ENCODE data around the gene FAS.
"Not testable (repeated sequence)": the region's sequence is repeated elsewhere in the genome, so short reads cannot be mapped to it uniquely, and the experiment has no call there.

FAS gene

DNA sequence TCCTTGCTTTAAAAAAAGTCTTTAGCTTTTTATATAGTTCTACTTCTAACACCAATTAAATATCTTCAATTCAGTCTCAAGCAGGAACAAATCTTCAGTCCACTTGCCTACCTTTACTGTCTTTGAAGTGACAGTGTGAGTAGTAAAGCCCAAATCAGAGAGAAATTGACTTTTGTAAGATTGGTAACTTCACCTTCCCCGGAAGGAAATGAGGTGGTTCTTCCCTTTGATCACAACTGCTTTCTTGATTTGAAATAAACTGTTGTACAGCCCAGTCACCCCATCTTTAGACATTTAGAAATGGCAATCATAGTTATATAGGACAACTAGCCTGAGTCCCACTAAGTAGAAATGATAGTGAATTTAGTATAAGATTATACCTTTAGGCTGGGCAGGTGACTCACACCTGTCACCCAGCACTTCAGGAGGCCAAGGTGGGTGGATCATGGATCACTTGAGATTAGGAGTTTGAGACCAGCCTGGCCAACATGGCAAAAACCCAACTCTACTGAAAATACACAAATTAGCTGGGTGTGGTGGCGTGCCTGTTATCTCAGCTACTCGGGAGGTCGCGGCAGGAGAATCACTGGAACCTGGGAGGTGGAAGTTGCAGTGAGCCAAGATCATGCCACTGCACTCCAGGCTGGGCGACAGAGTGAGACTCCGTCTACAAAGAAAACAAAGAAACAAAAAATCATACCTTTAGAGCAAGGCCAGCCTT is 4.7 kb downstream of the FAS start:
- no peak for DNase-seq

DNA sequence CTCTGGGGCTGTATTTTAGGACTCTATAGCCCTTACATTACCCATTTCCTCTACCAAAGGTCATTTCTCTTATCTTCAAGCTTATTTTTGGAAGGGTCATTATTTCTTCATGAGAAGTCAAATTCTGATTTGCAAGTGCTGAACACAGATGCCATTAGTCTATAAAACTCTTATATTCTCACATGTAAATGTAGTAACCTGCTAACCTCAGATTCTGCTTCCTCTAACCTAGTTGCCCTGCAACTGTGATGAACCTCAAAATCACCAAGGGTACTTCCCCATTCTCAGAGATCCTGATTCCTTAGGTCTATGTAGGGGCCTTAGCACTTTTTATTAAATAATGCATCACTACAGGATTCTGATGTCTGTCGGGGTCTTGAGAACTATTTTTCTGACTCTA is 6.3 kb downstream of the FAS start:
- peak; percentile 91 to 96 for DNase-seq

DNA sequence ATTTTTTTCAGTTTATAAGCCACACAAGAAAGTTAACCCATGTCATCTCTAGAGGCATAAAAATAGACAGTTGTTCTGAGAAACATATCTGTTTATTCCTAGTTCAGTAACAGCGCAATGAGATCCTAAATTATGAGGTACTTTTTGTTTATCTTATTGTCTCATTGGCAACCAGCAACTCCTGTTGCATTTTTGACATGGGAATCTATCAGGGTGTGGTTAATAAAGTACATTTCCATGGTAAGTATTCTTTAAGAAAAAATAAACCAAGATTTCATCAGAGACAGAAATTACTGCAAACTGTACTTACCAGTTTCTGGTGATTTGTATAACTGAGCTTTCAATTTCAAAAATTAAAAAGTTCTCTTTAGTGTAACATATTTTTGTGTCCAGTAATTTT is 9.0 kb downstream of the FAS start:
- DNase-seq: no peak

GRCh38 chr10:89001024-89001728 is 10.6 kb downstream of the FAS start:
- no peak for DNase-seq

GRCh38 chr10:89001729-89002072 is 11.1 kb downstream of the FAS start:
- no peak for DNase-seq

- DNase-seq: no peak
These were observed 11.8 kb downstream of the FAS start for GRCh38 chr10:89002226-89002978.

GRCh38 chr10:89003344-89003743 is 12.7 kb downstream of the FAS start:
- no peak for DNase-seq

DNA sequence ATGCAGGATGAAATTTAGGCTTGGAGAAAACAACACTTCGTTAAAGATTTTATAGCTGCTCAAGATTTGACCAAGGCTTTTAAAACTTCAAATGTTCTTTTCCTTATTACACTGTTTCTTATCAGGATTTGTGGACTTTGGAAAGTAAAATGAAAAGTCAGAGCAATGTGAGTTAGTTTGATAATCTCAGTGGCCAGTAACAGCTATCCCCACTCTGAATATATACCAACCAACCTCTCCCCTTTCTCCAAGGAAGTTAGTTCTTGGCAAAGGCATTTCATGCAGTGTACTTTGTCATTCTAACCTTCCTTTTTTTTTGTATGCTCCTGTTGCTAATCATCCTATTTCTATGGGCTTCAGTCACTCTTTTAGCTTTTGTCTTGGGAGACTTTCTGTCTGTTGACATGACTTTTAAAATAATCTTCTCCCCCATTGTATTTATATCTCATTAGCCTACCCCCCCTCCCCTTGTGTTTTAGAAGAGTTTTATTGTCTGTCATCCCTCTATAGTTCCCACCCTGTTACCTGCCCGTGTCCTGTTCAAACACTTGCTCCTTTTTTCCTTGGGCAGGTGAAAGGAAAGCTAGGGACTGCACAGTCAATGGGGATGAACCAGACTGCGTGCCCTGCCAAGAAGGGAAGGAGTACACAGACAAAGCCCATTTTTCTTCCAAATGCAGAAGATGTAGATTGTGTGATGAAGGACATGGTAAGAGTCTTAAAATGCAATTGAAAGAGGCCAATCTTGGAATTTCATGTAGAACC is 16.7 kb downstream of the FAS start:
- DNase-seq: no peak

- not testable (repeated sequence) for DNase-seq
These were observed 28.2 kb downstream of the FAS start for GRCh38 chr10:89018700-89019346.

DNA sequence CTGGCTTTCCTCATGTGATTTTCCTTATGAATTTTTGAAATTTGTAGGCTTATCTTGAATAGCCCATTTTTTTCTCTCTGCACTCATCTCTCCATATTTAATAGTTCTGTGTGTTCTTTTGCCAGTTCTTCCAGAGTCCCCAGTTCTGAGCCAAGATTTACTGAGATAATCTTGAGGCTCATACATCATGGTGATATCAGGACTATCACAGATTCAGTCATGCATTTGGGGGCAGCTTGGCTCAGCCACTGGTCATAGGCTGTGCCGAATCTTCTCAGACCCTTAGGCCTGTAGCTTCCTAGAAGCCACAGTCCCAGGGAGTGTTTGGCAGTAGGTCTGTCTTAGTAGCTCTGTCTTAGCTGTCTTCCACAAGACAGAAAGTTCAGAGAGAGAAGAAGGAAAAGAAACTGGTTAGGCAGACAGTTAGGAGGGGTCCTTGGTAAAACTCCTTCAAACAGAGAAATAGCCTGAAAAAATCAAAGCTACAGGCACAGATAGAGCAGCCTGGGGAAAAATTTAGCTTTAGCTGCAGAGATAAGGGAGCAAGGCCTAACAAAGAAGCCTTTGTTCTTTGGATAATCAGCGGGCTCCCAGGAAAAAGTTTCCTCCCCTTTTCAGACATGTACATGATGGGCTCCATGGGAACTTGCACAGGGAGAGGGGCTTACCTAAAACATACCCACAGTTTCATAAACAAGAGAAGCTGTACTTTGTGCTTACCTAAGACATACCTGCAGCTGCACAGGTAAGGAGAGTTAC is 29.1 kb downstream of the FAS start:
- no peak for DNase-seq

GRCh38 chr10:89021526-89021925 is 30.9 kb downstream of the FAS start:
- not testable (repeated sequence) for DNase-seq

GRCh38 chr10:89022734-89023133 is 32.1 kb downstream of the FAS start:
- DNase-seq: no peak

DNA sequence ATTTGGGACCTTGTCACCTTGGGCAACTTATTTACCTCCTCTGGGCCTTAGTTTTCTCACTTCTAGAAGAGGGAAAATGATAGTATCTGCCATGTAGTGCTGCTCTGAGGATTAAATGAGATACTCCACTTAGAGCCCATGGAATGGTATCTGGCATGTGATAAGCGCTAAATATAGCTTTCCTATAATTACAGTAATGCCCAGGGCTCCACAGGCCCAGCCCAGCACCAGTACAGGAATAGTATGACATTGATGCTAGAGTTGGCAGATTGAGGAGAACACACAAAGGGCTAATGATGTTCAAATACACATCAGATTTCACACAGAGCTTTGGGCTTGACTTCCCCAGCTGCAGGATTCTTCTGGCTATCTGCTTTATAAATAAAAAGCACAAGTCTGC is 34.9 kb downstream of the FAS start:
- no peak for DNase-seq

- no peak for DNase-seq
These were observed 38.6 kb downstream of the FAS start for GRCh38 chr10:89029181-89029580.

DNA sequence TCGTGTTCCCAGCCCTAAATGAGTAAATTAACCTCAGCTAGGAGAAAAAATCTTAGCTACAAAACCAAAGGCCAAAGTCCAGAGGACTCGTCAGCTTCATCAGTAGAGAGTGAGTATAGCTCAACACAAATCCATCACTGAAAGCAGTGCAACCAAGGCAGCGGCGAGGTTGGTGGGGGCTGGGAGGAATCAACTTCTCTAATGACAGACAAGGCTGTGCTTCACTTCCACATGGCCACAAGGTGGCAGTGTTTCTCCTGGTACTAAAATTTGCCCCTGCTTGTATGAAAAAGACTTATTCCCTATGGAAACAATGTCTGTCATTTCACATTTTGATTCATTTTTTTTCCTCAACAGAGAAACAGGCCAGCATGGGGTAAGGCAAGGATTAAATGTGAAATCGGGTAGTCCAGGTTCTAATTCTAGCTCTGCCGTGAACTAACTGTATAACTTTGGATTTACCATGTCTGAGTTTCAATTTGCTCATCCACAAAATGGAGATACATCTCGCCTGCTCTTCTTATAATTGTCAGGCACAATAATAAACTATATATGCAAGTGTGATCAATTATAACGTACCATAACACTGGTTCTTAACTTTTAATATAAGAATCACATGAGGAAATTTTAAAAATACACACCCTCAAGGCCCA is 39.3 kb downstream of the FAS start:
- DNase-seq: peak; percentile 62 to 69

DNA sequence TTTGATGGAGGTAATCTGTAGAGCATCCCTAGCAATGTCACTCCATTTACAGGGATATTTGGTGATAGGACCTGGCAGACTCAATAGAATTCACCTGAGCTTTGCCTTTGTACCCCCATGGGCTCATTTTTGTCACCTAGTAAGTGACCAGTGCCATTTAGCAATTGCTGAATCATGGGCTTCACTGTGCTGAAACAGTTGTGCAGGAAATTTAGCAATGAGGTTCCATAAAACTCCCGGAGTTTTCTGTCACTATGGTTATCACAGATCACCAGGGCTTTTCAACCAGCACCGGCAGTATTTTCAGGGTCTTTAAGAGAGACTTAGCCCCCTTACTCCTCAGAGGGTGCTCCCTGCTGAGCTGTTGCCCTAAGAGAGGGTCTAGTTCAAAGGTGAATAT is 40.2 kb downstream of the FAS start:
- peak in 1 of 2 experiments; percentile 8 for DNase-seq

DNA sequence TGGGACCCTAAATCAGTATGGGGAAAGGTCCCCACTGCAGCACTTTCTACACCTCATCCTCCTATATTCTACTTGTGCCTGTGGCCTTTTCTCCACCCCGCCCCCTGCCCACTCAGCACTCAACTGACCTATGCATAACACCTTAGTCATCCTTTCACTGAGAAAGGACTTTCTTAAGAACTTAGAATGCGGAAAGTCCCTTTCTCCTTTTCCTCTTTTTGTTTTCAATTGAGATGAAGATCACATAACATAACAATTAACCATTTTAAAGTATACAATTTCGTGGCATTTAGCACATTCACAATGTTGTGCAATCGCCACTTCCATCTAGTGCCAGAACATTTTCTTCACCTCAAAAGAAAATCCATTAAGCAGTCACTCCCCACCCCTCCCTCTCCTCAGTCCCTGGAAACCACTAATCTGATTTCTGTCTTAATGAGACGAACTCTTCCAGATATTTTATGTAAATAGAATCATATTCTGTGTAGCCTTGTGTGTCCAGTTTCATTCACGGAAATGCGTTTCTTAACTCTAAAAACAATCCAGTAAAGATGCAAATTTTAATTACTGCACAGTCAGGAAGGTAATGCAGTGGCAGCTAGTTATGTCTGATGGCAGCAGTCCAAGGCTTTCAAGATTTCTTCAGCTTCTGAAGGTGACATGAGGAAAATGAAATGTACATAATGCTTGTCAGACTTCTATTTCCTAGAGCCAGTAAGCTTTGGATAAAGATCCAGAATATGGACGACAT is 41.7 kb downstream of the FAS start:
- no peak for DNase-seq

DNA sequence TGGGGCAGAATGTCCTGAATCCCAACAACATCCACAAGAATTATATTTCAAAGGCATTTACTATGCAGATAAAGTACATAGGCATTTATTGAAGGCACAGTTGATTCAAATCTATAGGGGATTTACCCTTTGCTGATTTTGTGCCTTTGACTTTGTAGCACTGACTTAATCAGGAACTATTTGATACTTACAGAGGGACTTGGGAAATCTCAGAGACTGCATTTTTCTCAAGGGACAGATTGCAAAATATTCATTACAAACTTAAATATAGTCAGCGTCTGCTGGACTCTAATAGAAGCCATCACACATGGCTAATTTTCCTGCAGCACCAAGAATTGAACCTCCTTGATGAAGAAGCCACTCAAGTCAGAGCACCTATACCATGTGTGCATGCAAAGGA is 44.9 kb downstream of the FAS start:
- DNase-seq: no peak

DNA sequence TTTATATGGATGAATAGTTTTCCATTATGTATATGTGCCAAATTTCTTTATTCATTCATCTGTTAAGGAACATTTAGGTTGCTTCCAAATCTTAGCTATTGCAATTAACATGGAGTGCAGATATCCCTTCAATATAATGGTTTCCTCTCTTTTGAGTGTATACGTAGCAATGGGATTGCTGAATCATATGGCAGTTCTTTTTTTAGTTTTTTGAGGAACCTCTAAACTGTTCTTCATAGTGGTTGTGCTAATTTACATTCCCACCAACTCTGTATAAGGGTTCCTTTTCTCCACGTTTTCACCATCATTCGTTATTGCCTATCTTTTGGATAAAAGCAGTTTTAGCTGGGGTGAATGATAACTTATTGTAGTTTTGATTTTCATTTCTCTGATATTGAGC is 46.5 kb downstream of the FAS start:
- no peak for DNase-seq

- no peak for DNase-seq
These were observed 52.0 kb downstream of the FAS start for GRCh38 chr10:89042562-89042961.

- DNase-seq: no peak
These were observed 52.5 kb downstream of the FAS start for GRCh38 chr10:89043052-89043451.
